K562 (cell line): ENCODE results near the gene ZNF319. TPM values are rescaled to one million over a fixed set of nuclear protein-coding genes. Genes with fewer than 3 reads are reported as not detected.
A peak's percentile ranks its signal among the peaks of the same experiment; 100 is the strongest.

ENCODE experiments used
- ATAC-seq: fragments of 200-7000 bp; cut with Tn5 transposase; 3 replicates; pipeline ENCODE4 v1.9.1; 2020; ENCODE audit warnings: moderate library complexity
- BruUV-seq: library from RNA; stranded (reverse); fragments of 400-500 nt; replicated peaks from 2 replicates; lab custom pipeline; 2021; lab: Mats Ljungman, UMichigan
- CTCF ChIA-PET: fragments of 300-600 bp; formaldehyde crosslinking; extraction: SDS; loops from one replicate; lab custom pipeline; 2021; ENCODE audit warnings: low intra/inter-chr PET ratio; lab: Yijun Ruan, JAX
- POLR2A ChIA-PET: fragments of 300-600, 350-650 bp; sonication (Branson Sonifier 250); formaldehyde crosslinking; extraction: SDS; loops from one replicate; lab custom pipeline; 2021; ENCODE audit warnings: antibody characterized with exemption, inconsistent platforms; lab: Yijun Ruan, JAX
- DNase-seq, 4 experiments: peaks; one replicate each; pipeline versions ENCODE4 v3.0.0 to v3.0.0-alpha.2; 2011 to 2018; ENCODE audit warnings: low spot score in 3 of 4, mixed read lengths in 3 of 4; ENCODE audit errors: extremely low read depth in 1 of 4
- FAIRE-seq: peaks from 2 replicates; lab custom pipeline; 2011; peaks lifted over from hg19 to GRCh38; lab: Jason Lieb, UNC
- H2AFZ ChIP-seq: 2 replicates; pipeline ENCODE4 v1.6.0; 2011; ENCODE audit warnings: low read depth, low read length, control low read depth, inconsistent platforms
- H3K27ac ChIP-seq: fragments of 200-600 bp; 3 replicates; pipeline ENCODE4 v1.8.0; 2011; ENCODE audit warnings: low read depth, mild to moderate bottlenecking, control low read depth, inconsistent platforms, low read length, moderate library complexity, mixed read lengths; ENCODE audit errors: extremely low read depth
- H3K27me3 ChIP-seq, 2 experiments: fragments of 300-600 bp in 1 of 2; 2 replicates in 1 of 2; 3 replicates in 1 of 2; pipeline versions ENCODE4 v1.6.0 to v1.8.0; 2011; ENCODE audit warnings: inconsistent platforms in 2 of 2, low read length in 2 of 2, mild to moderate bottlenecking in 1 of 2, mixed read lengths in 1 of 2, moderate library complexity in 1 of 2; ENCODE audit not compliant: control insufficient read depth in 2 of 2, insufficient read depth in 2 of 2
- H3K36me3 ChIP-seq: fragments of 300-600 bp; 3 replicates; pipeline ENCODE4 v1.8.0; 2011; ENCODE audit warnings: mild to moderate bottlenecking, low read length, inconsistent platforms; ENCODE audit not compliant: control insufficient read depth, insufficient read depth
- H3K4me1 ChIP-seq, 2 experiments: fragments of 200-600 bp in 1 of 2; replicated peaks in 1 of 2; 2 replicates in 1 of 2; 3 replicates in 1 of 2; pipeline versions ENCODE4 v1.5.1 to v1.8.0; 2011; ENCODE audit warnings: inconsistent platforms in 2 of 2, low read length in 2 of 2, mild to moderate bottlenecking in 1 of 2, mixed read lengths in 1 of 2, moderate library complexity in 1 of 2; ENCODE audit not compliant: control insufficient read depth in 2 of 2, insufficient read depth in 2 of 2
- H3K4me2 ChIP-seq: 2 replicates; pipeline ENCODE4 v1.6.1; 2011; ENCODE audit warnings: low read length, control low read depth, inconsistent platforms, mixed read lengths; ENCODE audit not compliant: insufficient read depth
- H3K4me3 ChIP-seq: fragments of 200-600 bp; sonication (generic), shearing (Covaris generic); 2 replicates; pipeline ENCODE4 v1.5.1; 2016; ENCODE audit warnings: control low read depth, inconsistent platforms
- H3K79me2 ChIP-seq: fragments of 200-600 bp; 3 replicates; pipeline ENCODE4 v1.8.0; 2011; ENCODE audit warnings: low read length, inconsistent platforms; ENCODE audit not compliant: control insufficient read depth, insufficient read depth
- H3K9ac ChIP-seq, 2 experiments: 2 replicates each; pipeline versions ENCODE4 v1.6.0 to v1.6.1; 2011; ENCODE audit warnings: low read depth in 2 of 2, low read length in 2 of 2, control low read depth in 1 of 2, inconsistent platforms in 1 of 2, mild to moderate bottlenecking in 1 of 2, mixed read lengths in 1 of 2; ENCODE audit not compliant: insufficient read depth in 1 of 2
- H3K9me1 ChIP-seq: one replicate; pipeline ENCODE4 v1.6.0; 2011; ENCODE audit warnings: inconsistent platforms, mild to moderate bottlenecking, low read length, moderate library complexity; ENCODE audit not compliant: control insufficient read depth, insufficient read depth
- H3K9me3 ChIP-seq: replicated peaks from 2 replicates; pipeline ENCODE4 v1.5.1; 2011; ENCODE audit warnings: low read depth, low read length, inconsistent platforms; ENCODE audit not compliant: control insufficient read depth, insufficient read depth
- H4K20me1 ChIP-seq: replicated peaks from 2 replicates; pipeline ENCODE4 v1.6.1; 2011; ENCODE audit warnings: low read length, inconsistent platforms, mixed read lengths; ENCODE audit not compliant: control insufficient read depth, insufficient read depth
- ADNP ChIP-seq: fragments of 200-800 bp; sonication (Bioruptor generic); IDR thresholded peaks from 2 replicates; pipeline ENCODE4 v1.6.1; 2016; ENCODE audit warnings: missing genetic modification characterization, missing compliant biosample characterization
- ATF4 ChIP-seq: fragments of 450-650 bp; formaldehyde crosslinking; IDR thresholded peaks from 2 replicates; pipeline ENCODE4 v1.4.0; 2022; ENCODE audit warnings: mild to moderate bottlenecking, moderate library complexity
- CEBPB ChIP-seq: fragments of 450-650 bp; IDR thresholded peaks from 2 replicates; pipeline ENCODE4 v1.6.1; 2016; ENCODE audit warnings: missing genetic modification characterization, missing compliant biosample characterization
- CEBPG ChIP-seq, 3 experiments: fragments of 200-800 bp in 1 of 3; sonication (Bioruptor generic) in 1 of 3; sonication (generic) in 1 of 3; formaldehyde crosslinking in 1 of 3; IDR thresholded peaks in 2 of 3; conservative IDR thresholded peaks in 1 of 3; 2 replicates each; pipeline versions ENCODE4 v1.6.1 to v1.8.0; 2016 to 2022; ENCODE audit warnings: missing compliant biosample characterization in 2 of 3, missing genetic modification characterization in 2 of 3, mild to moderate bottlenecking in 1 of 3, missing genetic modification reagents in 1 of 3
- PHF8 ChIP-seq: fragments of 200-600 bp; sonication (generic); IDR thresholded peaks from 2 replicates; pipeline ENCODE4 v1.6.1; 2012; ENCODE audit warnings: mixed run types, mild to moderate bottlenecking, inconsistent platforms, low read length, moderate library complexity, borderline replicate concordance
- PURB ChIP-seq: sonication (generic); formaldehyde crosslinking; IDR thresholded peaks from 2 replicates; pipeline ENCODE4 v1.9.0; 2021; ENCODE audit warnings: low read depth, mild to moderate bottlenecking, missing genetic modification reagents
- TEAD2 ChIP-seq: fragments of 450-650 bp; IDR thresholded peaks from 2 replicates; pipeline ENCODE4 v1.6.1; 2016; ENCODE audit warnings: missing genetic modification characterization, control low read depth, missing compliant biosample characterization
- ZNF274 ChIP-seq: IDR thresholded peaks from 2 replicates; pipeline ENCODE4 v1.6.1; 2011; ENCODE audit warnings: low read depth, mild to moderate bottlenecking, low read length, moderate library complexity, borderline replicate concordance
- WGBS: fragments of 100-300 bp; shearing (Covaris generic); methylation state at CpG from one replicate; pipeline ENCODE4 v1.1.6; 2016; ENCODE audit warnings: low coverage, mixed read lengths; ENCODE audit not compliant: insufficient coverage; ENCODE audit errors: missing lambda C conversion rate; 5-methylcytosine and 5-hydroxymethylcytosine counted together
- in situ Hi-C: fragments of 300-500 bp; cut with MboI; formaldehyde crosslinking; loops from 4 replicates; pipeline ENCODE4 v1.15.0; 2018; ENCODE audit warnings: inconsistent platforms, mixed read lengths
- intact Hi-C: fragments of 100-400 bp; cut with micrococcal nuclease; formaldehyde crosslinking; loops from 2 replicates; pipeline ENCODE4 v1.14.2; 2022
- polyA plus RNA-seq, 8 experiments: library from polyadenylated mRNA; depleted of rRNA in 4 of 8; stranded (reverse) in 5 of 8; unstranded in 3 of 8; fragments of >200 nt; fragmentation: Nextera tagmentation in 2 of 8; fragmentation: Illumina TruSeq in 1 of 8; extraction: Ambion mirVana in 2 of 8; extraction: Trizol in 1 of 8; gene quantifications; 2 replicates each; pipeline versions ENCODE4 v1.2.1 to v1.2.3, GENCODE V29; 2011 to 2014; ENCODE audit warnings: inconsistent platforms in 1 of 8, missing spikeins in 1 of 8
- total RNA-seq, 7 experiments: library from RNA; depleted of rRNA in 6 of 7; stranded (reverse); fragments of >200 nt in 6 of 7; fragmentation: Illumina TruSeq in 2 of 7; extraction: Trizol in 2 of 7; gene quantifications; 2 replicates each; pipeline versions ENCODE4 v1.2.1 to v1.2.3, GENCODE V29; 2011 to 2021; ENCODE audit warnings: low replicate concordance in 1 of 7

ZNF319 gene
- total and polyA plus RNA-seq, 9 of the 15 experiments (the other 6 are each of a cell fraction or from before 2014, with no cell fraction given), result 0.20 to 5.7 (median 1.4) TPM

GRCh38 chr16:57945740-57946138, 54.7 kb downstream of the ZNF319 start (continued):
- TF ChIP-seq CEBPG (CRISPR knock-in tag; IDR thresholded peaks at IDR 0.05), result peak; percentile 40
- TF ChIP-seq CEBPG (tag; conservative IDR thresholded peaks at IDR 0.05 in 1 of 2, IDR thresholded peaks at IDR 0.05 in 1 of 2), result peak; percentile 26 to 60; a peak in 1 of 4 replicates
- TF ChIP-seq TEAD2 (tag), result no peak
- peak; percentile 91 for TF ChIP-seq CEBPB (tag)
- TF ChIP-seq PURB (CRISPR knock-in tag), result no peak
- TF ChIP-seq PHF8, result no peak
- TF ChIP-seq ZNF274, result no peak
- no peak for TF ChIP-seq ATF4 (CRISPR knock-in tag)
- TF ChIP-seq, all 486 proteins: peak for 5

GRCh38 chr16:57944970-57945739, 55.3 kb downstream of the ZNF319 start:
- CTCF ChIA-PET, result no interaction called here
- intact Hi-C loops, result loop anchor here (5.0 kb wide), 1 partner anchor 57 kb away; the partner anchor contains the start of genes USB1 and ZNF319
- no TSS peak for BruUV-seq
- TF ChIP-seq ADNP (peak; percentile 60; the same call in 1 of the 2 replicates), ATF4 (CRISPR knock-in tag) (no peak)

More at GRCh38 chr16:57944970-57945739, 55.3 kb downstream of the ZNF319 start:
- H3K27ac ChIP-seq, result no peak overlapping the region
- H4K20me1 ChIP-seq, result peaks cover 8% of the 10 kb centered on the region
- no peak overlapping the region for H2AFZ ChIP-seq
- H3K4me2 ChIP-seq, result no peak overlapping the region
- 15% methylated on average over 9 of the region's 9 CpGs for WGBS
- no peaks in the 10 kb centered on the region for H3K9me1 ChIP-seq
- no peaks in the 10 kb centered on the region; a peak in 1 of 5 replicates for H3K4me1 ChIP-seq
- in situ Hi-C loops, result no loop called here
- H3K36me3 ChIP-seq, result no peaks in the 10 kb centered on the region
- DNase-seq (peak in 1 of 4 experiments; percentile 9), ATAC-seq (peak; percentile 58), FAIRE-seq (no peak)
- POLR2A ChIA-PET, result interaction anchor here (0.6 to 0.7 kb wide), 2 partner anchors 18 to 160 kb away, joined by 3 read pairs; no protein-coding TSS in a partner anchor
- no peaks in the 10 kb centered on the region for H3K79me2 ChIP-seq
- no peaks in the 10 kb centered on the region for H3K9me3 ChIP-seq
- H3K27me3 ChIP-seq, result peaks cover 5 to 36% of the 10 kb centered on the region in 2 experiments; a peak in 3 of 5 replicates
- no peak overlapping the region for H3K4me3 ChIP-seq
- H3K9ac ChIP-seq, result no peak overlapping the region
